HUES48 (cell line): ENCODE data around the gene KIAA0040.
A peak's percentile ranks its signal among the peaks of the same experiment; 100 is the strongest.

ENCODE experiments used
- H3K27ac ChIP-seq: one replicate; pipeline ENCODE4 v1.7.0; 2013; ENCODE audit warnings: low read depth, low read length, inconsistent platforms
- H3K27me3 ChIP-seq: 2 replicates; pipeline ENCODE4 v1.6.1; 2013; ENCODE audit warnings: mild to moderate bottlenecking, low read length; ENCODE audit not compliant: control insufficient read depth, insufficient read depth
- H3K36me3 ChIP-seq: 2 replicates; pipeline ENCODE4 v1.6.1; 2013; ENCODE audit warnings: low read length; ENCODE audit not compliant: control insufficient read depth, insufficient read depth
- H3K4me1 ChIP-seq: 2 replicates; pipeline ENCODE4 v1.6.1; 2013; ENCODE audit warnings: mild to moderate bottlenecking, low read length; ENCODE audit not compliant: control insufficient read depth, insufficient read depth
- H3K4me3 ChIP-seq: 2 replicates; pipeline ENCODE4 v1.5.1; 2013; ENCODE audit warnings: mild to moderate bottlenecking, low read depth, low read length
- H3K9ac ChIP-seq: 2 replicates; pipeline ENCODE4 v1.6.1; 2013; ENCODE audit warnings: mild to moderate bottlenecking, low read depth, low read length, moderate library complexity
- H3K9me3 ChIP-seq: 2 replicates; pipeline ENCODE4 v1.6.1; 2013; ENCODE audit warnings: low read length; ENCODE audit not compliant: control insufficient read depth, insufficient read depth

KIAA0040 gene

DNA sequence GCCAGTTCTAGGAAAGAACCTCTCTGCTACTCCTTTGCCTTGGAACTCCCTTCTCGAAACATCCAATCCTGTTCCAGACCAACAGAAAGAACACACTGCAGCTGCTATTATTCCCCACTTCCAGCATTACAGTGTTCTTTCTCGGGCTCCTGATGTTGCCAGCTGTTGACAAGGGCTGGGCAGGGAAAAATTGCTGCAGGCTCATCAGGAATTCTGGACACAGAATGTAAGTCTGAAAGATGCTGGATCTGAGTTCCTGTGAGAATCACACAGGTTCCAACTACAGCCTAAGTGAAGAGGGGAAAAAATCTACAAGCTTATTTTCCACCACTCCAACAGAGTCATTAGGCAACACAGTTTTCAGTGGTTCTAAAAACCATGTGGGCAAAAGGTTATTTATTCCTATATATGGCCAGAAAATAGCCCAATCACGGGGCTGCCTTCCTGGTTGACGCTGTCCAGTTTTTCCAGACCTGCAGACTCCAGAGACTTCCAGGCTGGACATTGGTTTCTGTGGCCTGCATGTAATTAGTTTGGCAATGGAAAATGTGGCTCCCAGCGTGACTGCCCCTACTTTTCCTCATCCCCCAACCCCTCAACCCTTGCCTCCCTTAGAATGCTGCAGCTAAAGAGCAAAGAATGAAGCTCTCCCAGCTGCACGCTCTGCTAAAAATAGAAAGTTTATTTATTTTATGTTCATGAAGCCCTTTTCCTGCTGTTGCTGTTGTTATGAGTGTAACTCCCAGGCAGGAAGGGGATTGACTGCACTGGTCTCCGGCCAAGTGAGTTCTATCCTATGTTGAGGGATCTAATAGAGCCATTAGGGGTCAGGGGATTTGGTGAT is 8.3 kb upstream of the KIAA0040 start:
- H3K27me3 ChIP-seq = no peaks in the 10 kb centered on the region
- H3K9ac ChIP-seq = no peak overlapping the region
- no peak overlapping the region for H3K27ac ChIP-seq
- H3K4me1 ChIP-seq = no peaks in the 10 kb centered on the region
- no peaks in the 10 kb centered on the region for H3K36me3 ChIP-seq
- no peak overlapping the region for H3K4me3 ChIP-seq
- no peaks in the 10 kb centered on the region for H3K9me3 ChIP-seq

DNA sequence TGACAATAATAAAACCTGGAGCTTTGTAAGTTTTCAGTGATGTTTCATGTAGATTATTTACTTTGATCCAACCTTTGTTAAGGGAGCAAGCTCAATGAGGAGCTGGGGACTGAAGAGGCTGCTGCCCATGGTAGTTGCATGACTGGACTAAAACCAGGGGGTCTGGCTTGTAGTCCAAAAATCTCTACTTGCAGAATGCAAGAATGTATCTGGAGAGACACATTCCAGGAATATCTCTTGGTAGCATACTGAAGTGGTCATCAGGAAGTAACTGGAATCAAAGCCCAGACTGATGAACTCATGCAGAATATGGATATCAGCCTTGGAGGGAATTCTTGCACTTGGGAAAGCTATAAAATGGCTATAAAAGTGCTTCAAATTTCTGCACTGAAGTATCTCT is 5.8 kb upstream of the KIAA0040 start:
- Histone ChIP-seq H3K27me3 (peaks cover 13% of the 10 kb centered on the region), H3K9ac (no peak overlapping the region), H3K9me3 (no peaks in the 10 kb centered on the region), H3K27ac (no peak overlapping the region), H3K4me1 (no peaks in the 10 kb centered on the region; the same call in 1 of the 2 replicates), H3K36me3 (no peaks in the 10 kb centered on the region), H3K4me3 (no peak overlapping the region)

GRCh38 chr1:175197531-175197930 is 5.0 kb upstream of the KIAA0040 start:
- Histone ChIP-seq H3K27ac (no peak overlapping the region), H3K4me1 (no peaks in the 10 kb centered on the region; the same call in 1 of the 2 replicates)

DNA sequence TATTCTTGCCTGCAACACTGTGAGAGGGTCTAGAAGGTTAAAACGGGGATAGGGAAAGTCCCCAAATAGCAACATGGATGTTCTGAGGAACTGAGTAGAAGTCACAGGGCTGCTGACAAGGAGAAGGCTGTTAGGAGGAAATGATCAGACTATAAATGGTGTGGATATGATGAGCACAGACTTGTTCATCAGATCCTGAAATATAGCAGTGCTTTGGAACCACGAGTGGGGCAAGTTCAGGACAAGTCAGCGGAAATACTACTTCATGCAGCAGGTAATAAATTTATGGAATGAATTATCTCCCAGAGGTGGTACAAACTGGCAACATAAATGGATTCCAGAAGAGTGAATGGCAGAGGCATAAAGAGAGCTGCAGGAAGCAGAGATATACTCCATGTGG is 3.2 kb upstream of the KIAA0040 start:
- H3K4me1 ChIP-seq = peaks cover 6% of the 10 kb centered on the region; the same call in 1 of the 2 replicates
- peaks cover 20% of the 10 kb centered on the region for H3K27me3 ChIP-seq
- H3K36me3 ChIP-seq = no peaks in the 10 kb centered on the region
- no peak overlapping the region for H3K4me3 ChIP-seq
- no peak overlapping the region for H3K9ac ChIP-seq
- no peaks in the 10 kb centered on the region for H3K9me3 ChIP-seq
- no peak overlapping the region for H3K27ac ChIP-seq

More at GRCh38 chr1:175197531-175197930, 5.0 kb upstream of the KIAA0040 start:
- Histone ChIP-seq H3K4me3 (no peak overlapping the region), H3K27me3 (peaks cover 16% of the 10 kb centered on the region), H3K9me3 (no peaks in the 10 kb centered on the region), H3K36me3 (no peaks in the 10 kb centered on the region), H3K9ac (no peak overlapping the region)

DNA sequence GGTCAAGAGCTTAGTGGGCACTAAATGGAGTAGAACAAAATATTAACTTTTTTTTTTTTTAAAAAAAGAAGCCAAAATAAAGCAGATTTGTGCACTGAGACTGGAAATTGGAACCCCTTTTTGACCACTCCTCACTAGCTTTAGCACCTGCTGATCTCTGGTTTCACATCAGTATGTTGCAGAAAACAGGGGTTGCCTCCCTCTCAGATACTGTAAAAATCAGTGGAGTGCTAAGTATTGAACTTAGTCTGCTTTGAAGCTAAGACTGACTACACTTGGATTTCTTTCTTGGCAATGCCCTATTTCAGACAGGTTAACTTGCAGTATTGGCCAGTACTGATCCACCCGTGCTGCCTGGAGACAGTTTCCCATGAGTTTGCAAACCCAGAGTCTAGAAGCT is 2.7 kb upstream of the KIAA0040 start:
- Histone ChIP-seq H3K4me1 (peaks cover 6% of the 10 kb centered on the region; the same call in 1 of the 2 replicates), H3K4me3 (no peak overlapping the region), H3K27ac (no peak overlapping the region)

DNA sequence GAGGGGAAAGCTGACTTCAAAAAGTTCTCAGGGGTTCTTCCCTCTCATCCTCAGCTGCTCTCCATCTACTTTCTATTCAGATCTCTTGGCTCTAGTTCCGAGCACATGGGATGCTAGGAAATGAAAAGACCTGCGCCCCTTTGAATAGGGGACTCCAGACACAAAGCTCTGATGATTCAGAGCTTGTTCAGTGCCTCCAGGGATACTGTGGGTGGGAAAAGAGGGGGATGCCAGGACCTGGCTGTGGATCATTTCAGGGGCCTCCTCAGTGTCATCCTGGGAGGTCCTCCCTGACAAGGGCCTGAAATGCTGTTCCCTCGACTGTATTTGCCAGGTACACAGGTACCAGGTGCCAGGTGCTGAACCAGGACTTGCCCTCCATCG is 943 bp upstream of the KIAA0040 start:
- Histone ChIP-seq H3K4me3 (peak overlapping the region; percentile 82), H3K9ac (no peak overlapping the region), H3K36me3 (no peaks in the 10 kb centered on the region), H3K27me3 (peaks cover 21% of the 10 kb centered on the region), H3K27ac (no peak overlapping the region), H3K9me3 (no peaks in the 10 kb centered on the region), H3K4me1 (peaks cover 6% of the 10 kb centered on the region; the same call in 1 of the 2 replicates)

More for the DNA sequence above, 2.7 kb upstream of the KIAA0040 start:
- peaks cover 21% of the 10 kb centered on the region for H3K27me3 ChIP-seq
- no peaks in the 10 kb centered on the region for H3K36me3 ChIP-seq
- no peak overlapping the region for H3K9ac ChIP-seq
- no peaks in the 10 kb centered on the region for H3K9me3 ChIP-seq

GRCh38 chr1:175192111-175192629 is 406 bp downstream of the KIAA0040 start:
- H3K27ac ChIP-seq = peak overlapping the region; percentile 27
- H3K27me3 ChIP-seq = peaks cover 21% of the 10 kb centered on the region
- peaks cover 6% of the 10 kb centered on the region; the same call in 1 of the 2 replicates for H3K4me1 ChIP-seq
- no peaks in the 10 kb centered on the region for H3K9me3 ChIP-seq
- no peaks in the 10 kb centered on the region for H3K36me3 ChIP-seq
- H3K9ac ChIP-seq = no peak overlapping the region
- H3K4me3 ChIP-seq = peak overlapping the region; percentile 82

DNA sequence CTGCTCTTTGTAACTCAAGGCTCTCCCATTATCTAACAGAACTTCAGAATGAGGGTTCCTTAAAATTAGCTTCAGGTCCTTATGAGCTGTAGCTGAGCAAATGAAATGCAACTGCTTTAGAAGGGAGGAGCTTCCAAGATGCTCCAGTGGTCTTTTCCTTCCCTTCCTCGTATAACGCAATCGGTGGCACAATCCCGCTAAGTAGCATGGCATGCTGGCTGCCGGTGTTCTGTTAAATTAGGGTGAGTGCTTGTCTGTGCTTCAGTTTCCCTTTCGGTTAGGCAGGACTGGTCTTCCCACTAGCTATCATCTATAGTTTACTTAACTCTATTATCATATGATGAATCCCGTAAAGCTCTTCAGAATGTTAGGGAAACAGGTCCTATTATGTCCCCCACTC is 917 bp downstream of the KIAA0040 start:
- Histone ChIP-seq H3K9ac (no peak overlapping the region), H3K9me3 (no peaks in the 10 kb centered on the region), H3K27ac (no peak overlapping the region), H3K27me3 (peaks cover 21% of the 10 kb centered on the region), H3K4me3 (peak overlapping the region; percentile 82), H3K4me1 (peaks cover 6% of the 10 kb centered on the region; the same call in 1 of the 2 replicates), H3K36me3 (no peaks in the 10 kb centered on the region)

- H3K36me3 ChIP-seq = no peaks in the 10 kb centered on the region
Observed at GRCh38 chr1:175188936-175189335, 3.6 kb downstream of the KIAA0040 start.

DNA sequence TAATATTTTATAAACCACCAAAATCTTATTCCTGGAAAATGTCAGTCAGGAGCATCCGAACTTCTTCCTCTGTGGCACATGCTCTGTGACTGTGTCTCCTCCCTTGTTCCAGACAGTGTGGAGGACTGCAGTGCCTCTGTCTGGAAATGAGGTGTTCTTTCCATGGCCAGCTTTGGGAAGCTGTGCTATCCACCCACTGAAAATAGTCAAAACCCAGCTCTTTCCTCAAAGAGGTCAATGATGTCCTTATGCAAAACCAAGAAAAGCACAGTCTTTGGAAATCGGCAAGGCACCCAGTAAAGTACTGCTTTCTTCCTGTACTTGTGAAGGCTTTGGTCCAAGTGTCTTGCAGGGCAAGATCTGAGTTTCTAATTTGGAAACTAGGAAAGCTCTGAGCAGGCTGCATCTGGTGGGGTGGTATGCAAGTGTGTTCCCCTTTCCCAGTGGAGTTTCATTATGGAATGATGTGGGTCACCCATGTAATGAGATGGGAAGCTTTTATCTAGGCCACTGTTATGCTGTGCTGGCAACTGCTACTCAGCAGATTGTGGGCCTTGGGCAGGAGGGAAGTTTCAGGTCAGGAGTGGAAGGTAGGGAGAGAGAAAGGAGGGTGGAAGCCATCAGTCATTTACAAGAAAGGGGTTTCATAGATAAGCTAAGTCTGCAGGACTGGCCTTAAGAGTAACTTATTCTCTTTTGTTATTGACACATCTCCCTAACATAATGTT is 6.0 kb downstream of the KIAA0040 start:
- Histone ChIP-seq H3K27ac (no peak overlapping the region), H3K36me3 (no peaks in the 10 kb centered on the region), H3K4me1 (peaks cover 10% of the 10 kb centered on the region), H3K9ac (no peak overlapping the region), H3K27me3 (peaks cover 5% of the 10 kb centered on the region; the same call in 1 of the 2 replicates), H3K4me3 (no peak overlapping the region), H3K9me3 (no peaks in the 10 kb centered on the region)

More at GRCh38 chr1:175188936-175189335, 3.6 kb downstream of the KIAA0040 start:
- Histone ChIP-seq H3K4me1 (peaks cover 6% of the 10 kb centered on the region; the same call in 1 of the 2 replicates), H3K27me3 (peaks cover 14% of the 10 kb centered on the region), H3K4me3 (no peak overlapping the region), H3K9ac (no peak overlapping the region), H3K27ac (no peak overlapping the region), H3K9me3 (no peaks in the 10 kb centered on the region)
